H1 (cell line): ENCODE results near the gene SMG5. TPM values are rescaled to one million over a fixed set of nuclear protein-coding genes. Genes with fewer than 3 reads are reported as not detected.

ENCODE experiments used
- CTCF ChIA-PET: fragments of 300-600 bp; sonication (Branson Sonifier 250); formaldehyde crosslinking; loops from one replicate; lab custom pipeline; 2021; ENCODE audit not compliant: partially characterized antibody; lab: Charles Lee
- POLR2A ChIA-PET: fragments of 300-600 bp; sonication (Branson Sonifier 250); formaldehyde crosslinking; loops from one replicate; lab custom pipeline; 2021; ENCODE audit warnings: inconsistent platforms; ENCODE audit not compliant: partially characterized antibody; lab: Charles Lee
- DNase-seq, 2 experiments: peaks; one replicate each; pipeline versions ENCODE4 v3.0.0 to v3.0.0-alpha.2; 2010 to 2022; ENCODE audit warnings: low spot score in 2 of 2, low read depth in 1 of 2, mixed read lengths in 1 of 2
- FAIRE-seq: peaks from 2 replicates; lab custom pipeline; 2011; peaks lifted over from hg19 to GRCh38; lab: Jason Lieb, UNC
- H2AFZ ChIP-seq: 2 replicates; pipeline ENCODE4 v1.8.1; 2012; ENCODE audit warnings: low read length, inconsistent platforms
- H2AK5ac ChIP-seq: 2 replicates; pipeline ENCODE4 v1.6.1; 2013; ENCODE audit warnings: low read depth, low read length
- H2BK120ac ChIP-seq: replicated peaks from 2 replicates; pipeline ENCODE3; 2013; ENCODE audit warnings: low read depth, low read length, inconsistent platforms
- H2BK12ac ChIP-seq: 2 replicates; pipeline ENCODE4 v1.6.1; 2013; ENCODE audit warnings: low read depth, low read length
- H2BK15ac ChIP-seq: 2 replicates; pipeline ENCODE4 v1.6.1; 2013; ENCODE audit warnings: low read length
- H2BK20ac ChIP-seq: 2 replicates; pipeline ENCODE4 v1.6.1; 2013; ENCODE audit warnings: low read length
- H2BK5ac ChIP-seq: 2 replicates; pipeline ENCODE4 v1.6.1; 2013; ENCODE audit warnings: low read depth, low read length
- H3K14ac ChIP-seq: 2 replicates; pipeline ENCODE4 v1.6.1; 2013; ENCODE audit warnings: inconsistent platforms; ENCODE audit not compliant: insufficient read length
- H3K18ac ChIP-seq: 2 replicates; pipeline ENCODE4 v1.6.1; 2013; ENCODE audit warnings: low read length; ENCODE audit errors: extremely low read depth
- H3K23ac ChIP-seq: 2 replicates; pipeline ENCODE4 v1.6.1; 2013; ENCODE audit warnings: inconsistent platforms; ENCODE audit not compliant: insufficient read length
- H3K23me2 ChIP-seq: 2 replicates; pipeline ENCODE4 v1.6.1; 2013; ENCODE audit warnings: low read depth, low read length
- H3K27ac ChIP-seq: 2 replicates; pipeline ENCODE4 v1.6.1; 2011; ENCODE audit warnings: low read depth, low read length, inconsistent platforms
- H3K27me3 ChIP-seq, 4 experiments: replicated peaks in 1 of 4; 1 replicate in 1 of 4; 2 replicates in 3 of 4; pipeline versions ENCODE4 v1.6.1 to v1.8.1; 2011 to 2013; ENCODE audit warnings: low read length in 3 of 4, mild to moderate bottlenecking in 3 of 4, inconsistent platforms in 2 of 4, mixed read lengths in 2 of 4, moderate library complexity in 1 of 4; ENCODE audit not compliant: control insufficient read depth in 3 of 4, insufficient read depth in 3 of 4; ENCODE audit errors: extremely low read depth in 1 of 4
- H3K36me3 ChIP-seq, 4 experiments: 2 replicates each; pipeline versions ENCODE4 v1.6.1 to v1.8.1; 2011 to 2013; ENCODE audit warnings: mild to moderate bottlenecking in 4 of 4, low read length in 3 of 4, moderate library complexity in 2 of 4, control low read depth in 1 of 4, inconsistent platforms in 1 of 4; ENCODE audit not compliant: insufficient read depth in 4 of 4, control insufficient read depth in 2 of 4
- H3K4ac ChIP-seq: replicated peaks from 2 replicates; pipeline ENCODE3; 2013; ENCODE audit warnings: low read length, low read depth, mixed read lengths, inconsistent platforms; ENCODE audit not compliant: insufficient read length
- H3K4me1 ChIP-seq, 4 experiments: replicated peaks in 1 of 4; 1 replicate in 1 of 4; 2 replicates in 3 of 4; pipeline versions ENCODE4 v1.6.1 to v1.8.1; 2011 to 2013; ENCODE audit warnings: low read length in 3 of 4, inconsistent platforms in 2 of 4, mixed read lengths in 1 of 4; ENCODE audit not compliant: insufficient read depth in 4 of 4, control insufficient read depth in 3 of 4
- H3K4me2 ChIP-seq, 2 experiments: 2 replicates each; pipeline versions ENCODE4 v1.6.1 to v1.8.1; 2011 to 2013; ENCODE audit warnings: low read depth in 2 of 2, low read length in 2 of 2, control low read depth in 1 of 2, inconsistent platforms in 1 of 2, mild to moderate bottlenecking in 1 of 2; ENCODE audit not compliant: insufficient read depth in 1 of 2
- H3K4me3 ChIP-seq, 4 experiments: fragments of 200-600, 300-600 bp in 1 of 4; sonication (generic), shearing (Covaris generic), sonication (Bioruptor Twin) in 1 of 4; 2 replicates each; pipeline versions ENCODE4 v1.5.1 to v1.8.1; 2011 to 2016; ENCODE audit warnings: low read length in 4 of 4, low read depth in 3 of 4, control low read depth in 2 of 4, inconsistent platforms in 2 of 4, mild to moderate bottlenecking in 2 of 4, mixed read lengths in 1 of 4, moderate library complexity in 1 of 4; ENCODE audit not compliant: insufficient read depth in 2 of 4; ENCODE audit errors: extremely low read depth in 1 of 4
- H3K56ac ChIP-seq: replicated peaks from 2 replicates; pipeline ENCODE3; 2013; ENCODE audit warnings: low read depth, mild to moderate bottlenecking, mixed read lengths, low read length, inconsistent platforms; ENCODE audit not compliant: insufficient read length
- H3K79me1 ChIP-seq: 2 replicates; pipeline ENCODE4 v1.6.1; 2013; ENCODE audit warnings: low read depth, low read length, control low read depth
- H3K79me2 ChIP-seq, 2 experiments: 2 replicates each; pipeline versions ENCODE4 v1.6.1 to v1.8.1; 2012 to 2013; ENCODE audit warnings: low read length in 2 of 2, mild to moderate bottlenecking in 2 of 2, inconsistent platforms in 1 of 2; ENCODE audit not compliant: insufficient read depth in 2 of 2, control insufficient read depth in 1 of 2
- H3K9ac ChIP-seq, 4 experiments: replicated peaks in 1 of 4; 1 replicate in 1 of 4; 2 replicates in 3 of 4; pipeline versions ENCODE4 v1.6.1 to v1.8.1; 2011 to 2013; ENCODE audit warnings: low read depth in 3 of 4, low read length in 3 of 4, control low read depth in 2 of 4, mild to moderate bottlenecking in 2 of 4, moderate library complexity in 2 of 4, inconsistent platforms in 1 of 4; ENCODE audit errors: extremely low read depth in 1 of 4
- H3K9me3 ChIP-seq, 2 experiments: 2 replicates each; pipeline versions ENCODE4 v1.6.1 to v1.8.1; 2012 to 2013; ENCODE audit warnings: mild to moderate bottlenecking in 2 of 2, moderate library complexity in 2 of 2, control low read depth in 1 of 2, inconsistent platforms in 1 of 2, low read depth in 1 of 2, low read length in 1 of 2, mixed read lengths in 1 of 2; ENCODE audit not compliant: insufficient read depth in 2 of 2
- H4K20me1 ChIP-seq, 2 experiments: replicated peaks in 1 of 2; 2 replicates each; pipeline versions ENCODE3 to v1.8.1; 2011 to 2013; ENCODE audit warnings: inconsistent platforms in 2 of 2, low read length in 2 of 2, mild to moderate bottlenecking in 1 of 2; ENCODE audit not compliant: insufficient read depth in 2 of 2, control insufficient read depth in 1 of 2
- H4K5ac ChIP-seq: 2 replicates; pipeline ENCODE4 v1.6.1; 2013; ENCODE audit warnings: low read length, low read depth, mixed read lengths, inconsistent platforms; ENCODE audit not compliant: insufficient read length
- H4K8ac ChIP-seq: 2 replicates; pipeline ENCODE4 v1.8.0; 2013; ENCODE audit warnings: mild to moderate bottlenecking, moderate library complexity, low read length, inconsistent platforms; ENCODE audit not compliant: insufficient read depth; ENCODE audit errors: extremely low read depth
- H4K91ac ChIP-seq: replicated peaks from 2 replicates; pipeline ENCODE3; 2013; ENCODE audit warnings: low read length, mixed read lengths, inconsistent platforms; ENCODE audit not compliant: insufficient read length
- ATF2 ChIP-seq: IDR thresholded peaks from 2 replicates; pipeline ENCODE4 v1.6.1; 2012; ENCODE audit warnings: low read length, inconsistent platforms
- CBX5 ChIP-seq: fragments of 300-800, 300-1000 bp; sonication (generic); IDR thresholded peaks from 2 replicates; pipeline ENCODE4 v1.7.1; 2016; ENCODE audit warnings: antibody characterized with exemption, low read length, low read depth
- CBX8 ChIP-seq: fragments of 300-800, 300-1000 bp; sonication (generic); IDR thresholded peaks from 2 replicates; pipeline ENCODE4 v1.7.1; 2016; ENCODE audit warnings: low read depth, low read length, borderline replicate concordance
- EZH2 ChIP-seq: fragments of 200-600 bp; sonication (generic); IDR thresholded peaks from 2 replicates; pipeline ENCODE4 v1.7.1; 2012; ENCODE audit warnings: low read depth, mild to moderate bottlenecking, moderate library complexity, low read length, inconsistent platforms; ENCODE audit not compliant: severe bottlenecking
- GABPA ChIP-seq: IDR thresholded peaks from 2 replicates; pipeline ENCODE4 v1.6.1; 2011; ENCODE audit warnings: mild to moderate bottlenecking, low read length, moderate library complexity, borderline replicate concordance; ENCODE audit not compliant: insufficient read depth
- HDAC2 ChIP-seq, 2 experiments: fragments of 300-600 bp in 1 of 2; sonication (generic) in 1 of 2; IDR thresholded peaks; 2 replicates each; pipeline ENCODE4 v1.6.1; 2011 to 2012; ENCODE audit warnings: low read depth in 2 of 2, low read length in 2 of 2, mild to moderate bottlenecking in 2 of 2, moderate library complexity in 2 of 2, borderline replicate concordance in 1 of 2, inconsistent platforms in 1 of 2
- JUN ChIP-seq: IDR thresholded peaks from 2 replicates; pipeline ENCODE4 v1.6.1; 2011; ENCODE audit warnings: low read depth, mild to moderate bottlenecking, improper control_type of control experiment, low read length
- POLR2AphosphoS5 ChIP-seq: IDR thresholded peaks from 2 replicates; pipeline ENCODE4 v1.6.1; 2011; ENCODE audit warnings: low read depth, low read length
- SP4 ChIP-seq: IDR thresholded peaks from 2 replicates; pipeline ENCODE4 v1.6.1; 2012; ENCODE audit warnings: low read length, inconsistent platforms
- WGBS, 2 experiments: shearing (Covaris generic) in 1 of 2; methylation state at CpG; one replicate each; pipeline versions ENCODE4 v1.1.6 to v1.1.7; 2013 to 2015; ENCODE audit warnings: low lambda C conversion rate in 2 of 2, mixed read lengths in 2 of 2, inconsistent platforms in 1 of 2, low coverage in 1 of 2, missing lambda C conversion rate in 1 of 2; ENCODE audit not compliant: insufficient replicate concordance in 2 of 2, insufficient coverage in 1 of 2, insufficient read length in 1 of 2; ENCODE audit errors: extremely low coverage in 1 of 2, missing lambda C conversion rate in 1 of 2; 5-methylcytosine and 5-hydroxymethylcytosine counted together
- polyA plus RNA-seq, 7 experiments: library from polyadenylated mRNA; depleted of rRNA in 3 of 7; stranded (reverse) in 5 of 7; unstranded in 2 of 7; fragments of >200 nt in 5 of 7; fragments of 200-250 nt in 2 of 7; gene quantifications; 1 replicate in 5 of 7; 2 replicates in 1 of 7; 4 replicates in 1 of 7; pipeline versions ENCODE4 v1.2.1 to v1.2.3, GENCODE V29; 2011 to 2013; ENCODE audit warnings: missing spikeins in 2 of 7, mixed read lengths in 2 of 7
- total RNA-seq: library from RNA; stranded (reverse); fragmentation: NEBNext Ultra II Directional; extraction: Animal tissue kit (Norgen Biotek cat#: 25700); gene quantifications from 2 replicates; pipeline ENCODE4 v1.2.1, GENCODE V29; 2021
- TF ChIP-seq, protein P1 (sequence below): IDR thresholded peaks from 2 replicates; pipeline ENCODE4 v1.6.1; 2011; ENCODE audit warnings: low read length, improper control_type of control experiment

Gene SMG5
- total and polyA plus RNA-seq, 2 of the 8 experiments (the other 6 are each of a cell fraction or from before 2014, with no cell fraction given): 32.7 to 98.0 TPM

GRCh38 chr1:156293895-156294294 lies 11.3 kb upstream of the SMG5 start:
- Histone ChIP-seq H3K18ac (no peak overlapping the region), H2BK12ac (no peak overlapping the region), H3K79me2 (no peaks in the 10 kb centered on the region), H3K23me2 (peaks cover 7% of the 10 kb centered on the region; the same call in 1 of the 2 replicates), H3K56ac (no peak overlapping the region), H2BK5ac (no peak overlapping the region), H4K20me1 (peaks cover 0 to 3% of the 10 kb centered on the region in 2 experiments), H3K14ac (no peak overlapping the region), H3K36me3 (peaks cover 0 to 7% (median 0%) of the 10 kb centered on the region in 4 experiments; a peak in 2 of 8 replicates), H4K8ac (no peak overlapping the region), H3K9me3 (no peaks in the 10 kb centered on the region), H3K4me2 (no peak overlapping the region), H2AK5ac (no peak overlapping the region), H3K27me3 (no peaks in the 10 kb centered on the region), H2BK120ac (no peak overlapping the region), H4K5ac (no peak overlapping the region), H3K79me1 (0 out of 2 replicates have a peak, but pooled peaks cover 3% of the 10 kb centered on the region), H3K27ac (no peak overlapping the region), H3K4me3 (no peak overlapping the region), H3K9ac (no peak overlapping the region), H3K23ac (no peak overlapping the region), H3K4me1 (peaks cover 0 to 12% (median 4%) of the 10 kb centered on the region in 4 experiments; a peak in 3 of 7 replicates), H2BK20ac (no peak overlapping the region), H2AFZ (no peak overlapping the region), H4K91ac (no peak overlapping the region), H3K4ac (no peak overlapping the region), H2BK15ac (no peak overlapping the region)
- no peak for DNase-seq
- POLR2A ChIA-PET: interaction anchor here (0.9 to 16.5 kb wide), 5 partner anchors 9 to 16 kb away, joined by 3 to 221 read pairs (median 4); partner anchors contain the start of genes SMG5 and TMEM79
- no peak for FAIRE-seq
- WGBS, 2 experiments: 96% methylated on average over 9 of the region's 9 CpGs; no CpG with 5 or more reads in 1 of the 2 experiments
- CTCF ChIA-PET: interaction anchor here (0.6 to 1.5 kb wide), 5 partner anchors 11 to 152 kb away, joined by 3 to 4 read pairs (median 3); no protein-coding TSS in a partner anchor
- no peak for TF ChIP-seq CBX8
- TF ChIP-seq POLR2AphosphoS5: no peak
- TF ChIP-seq SP4: no peak
- TF ChIP-seq HDAC2 (IDR thresholded peaks at IDR 0.05; ENCODE audit: borderline replicate concordance in 1 of 2, low read depth in 2 of 2, low read length in 2 of 2): no peak
- no peak for TF ChIP-seq ATF2
- no peak for TF ChIP-seq EZH2
- no peak for TF ChIP-seq CBX5
- no peak for TF ChIP-seq GABPA
- TF ChIP-seq, protein P1, sequence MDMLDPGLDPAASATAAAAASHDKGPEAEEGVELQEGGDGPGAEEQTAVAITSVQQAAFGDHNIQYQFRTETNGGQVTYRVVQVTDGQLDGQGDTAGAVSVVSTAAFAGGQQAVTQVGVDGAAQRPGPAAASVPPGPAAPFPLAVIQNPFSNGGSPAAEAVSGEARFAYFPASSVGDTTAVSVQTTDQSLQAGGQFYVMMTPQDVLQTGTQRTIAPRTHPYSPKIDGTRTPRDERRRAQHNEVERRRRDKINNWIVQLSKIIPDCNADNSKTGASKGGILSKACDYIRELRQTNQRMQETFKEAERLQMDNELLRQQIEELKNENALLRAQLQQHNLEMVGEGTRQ: no peak
- TF ChIP-seq JUN: no peak
